K562 (cell line): ENCODE measurements around the gene RAG2. TPM values are rescaled to one million over a fixed set of nuclear protein-coding genes. Genes with fewer than 3 reads are reported as not detected.

Experiments used
- ADNP ChIP-seq: fragments of 200-800 bp; sonication (Bioruptor generic); IDR thresholded peaks from 2 replicates; pipeline ENCODE4 v1.6.1; 2016; ENCODE audit warnings: missing genetic modification characterization, missing compliant biosample characterization
- ARNT ChIP-seq, 2 experiments: fragments of 450-650 bp; IDR thresholded peaks; 2 replicates each; pipeline ENCODE4 v1.6.1; 2016; ENCODE audit warnings: mild to moderate bottlenecking in 1 of 2
- ASH1L ChIP-seq: fragments of 450-650 bp; IDR thresholded peaks from 2 replicates; pipeline ENCODE4 v1.6.1; 2018; ENCODE audit warnings: borderline replicate concordance, mild to moderate bottlenecking, low read depth; ENCODE audit not compliant: partially characterized antibody
- CBX3 ChIP-seq, 2 experiments: IDR thresholded peaks; 1 replicate in 1 of 2; 2 replicates in 1 of 2; pipeline ENCODE4 v1.6.1; 2012; ENCODE audit warnings: inconsistent platforms in 2 of 2, low read length in 2 of 2, borderline replicate concordance in 1 of 2, control low read depth in 1 of 2
- DDX20 ChIP-seq: fragments of 450-650 bp; IDR thresholded peaks from 2 replicates; pipeline ENCODE4 v1.6.1; 2016; ENCODE audit warnings: missing genetic modification characterization, low read depth, mild to moderate bottlenecking, missing compliant biosample characterization, moderate library complexity
- ETV1 ChIP-seq: fragments of 450-650 bp; conservative IDR thresholded peaks from 2 replicates; pipeline ENCODE4 v1.6.1; 2016; ENCODE audit warnings: missing genetic modification characterization, control low read depth, low read depth, missing compliant biosample characterization
- FOXJ2 ChIP-seq: fragments of 200-800 bp; sonication (Bioruptor generic); IDR thresholded peaks from 2 replicates; pipeline ENCODE4 v1.6.1; 2016; ENCODE audit warnings: missing genetic modification characterization, missing compliant biosample characterization
- NFIC ChIP-seq: fragments of 450-650 bp; IDR thresholded peaks from 2 replicates; pipeline ENCODE4 v1.6.1; 2017; ENCODE audit warnings: mild to moderate bottlenecking, inconsistent platforms
- NR4A1 ChIP-seq, 2 experiments: fragments of 250-450 bp in 1 of 2; fragments of 450-650 bp in 1 of 2; sonication (Bioruptor Pico) in 1 of 2; IDR thresholded peaks; 2 replicates each; pipeline versions ENCODE4 v1.4.0 to v1.6.1; 2016 to 2020; ENCODE audit warnings: mild to moderate bottlenecking in 2 of 2, missing compliant biosample characterization in 1 of 2, missing genetic modification characterization in 1 of 2, moderate library complexity in 1 of 2
- PHF20 ChIP-seq: fragments of 450-650 bp; IDR thresholded peaks from 2 replicates; pipeline ENCODE4 v1.6.1; 2018; ENCODE audit not compliant: partially characterized antibody
- SPI1 ChIP-seq: IDR thresholded peaks from 2 replicates; pipeline ENCODE4 v1.6.1; 2011; ENCODE audit warnings: low read depth, low read length, control low read depth, borderline replicate concordance
- ZNF644 ChIP-seq: fragments of 200-800 bp; sonication (Bioruptor generic); IDR thresholded peaks from 2 replicates; pipeline ENCODE4 v1.6.1; 2016; ENCODE audit warnings: low read depth, missing genetic modification characterization, missing compliant biosample characterization
- polyA plus RNA-seq, 8 experiments: library from polyadenylated mRNA; depleted of rRNA in 4 of 8; stranded (reverse) in 5 of 8; unstranded in 3 of 8; fragments of >200 nt; fragmentation: Nextera tagmentation in 2 of 8; fragmentation: Illumina TruSeq in 1 of 8; extraction: Ambion mirVana in 2 of 8; extraction: Trizol in 1 of 8; gene quantifications; 2 replicates each; pipeline versions ENCODE4 v1.2.1 to v1.2.3, GENCODE V29; 2011 to 2014; ENCODE audit warnings: inconsistent platforms in 1 of 8, missing spikeins in 1 of 8
- total RNA-seq, 7 experiments: library from RNA; depleted of rRNA in 6 of 7; stranded (reverse); fragments of >200 nt in 6 of 7; fragmentation: Illumina TruSeq in 2 of 7; extraction: Trizol in 2 of 7; gene quantifications; 2 replicates each; pipeline versions ENCODE4 v1.2.1 to v1.2.3, GENCODE V29; 2011 to 2021; ENCODE audit warnings: low replicate concordance in 1 of 7
- TF ChIP-seq, protein P1 (sequence below): fragments of 250-450 bp; sonication (Bioruptor Pico); IDR thresholded peaks from 2 replicates; pipeline ENCODE4 v1.4.0; 2020; ENCODE audit warnings: mild to moderate bottlenecking
- TF ChIP-seq, protein P2 (sequence below), 2 experiments: fragments of 450-650 bp in 1 of 2; sonication (generic) in 1 of 2; formaldehyde crosslinking in 1 of 2; IDR thresholded peaks; 2 replicates each; pipeline versions ENCODE4 v1.7.1 to v1.9.0; 2016 to 2022; ENCODE audit warnings: inconsistent platforms in 1 of 2, mild to moderate bottlenecking in 1 of 2, missing genetic modification reagents in 1 of 2

RAG2 gene
- total and polyA plus RNA-seq, 9 of the 15 experiments (the other 6 are each of a cell fraction or from before 2014, with no cell fraction given): 0.06 to 2.7 (median 0.26) TPM; not detected in 3

DNA sequence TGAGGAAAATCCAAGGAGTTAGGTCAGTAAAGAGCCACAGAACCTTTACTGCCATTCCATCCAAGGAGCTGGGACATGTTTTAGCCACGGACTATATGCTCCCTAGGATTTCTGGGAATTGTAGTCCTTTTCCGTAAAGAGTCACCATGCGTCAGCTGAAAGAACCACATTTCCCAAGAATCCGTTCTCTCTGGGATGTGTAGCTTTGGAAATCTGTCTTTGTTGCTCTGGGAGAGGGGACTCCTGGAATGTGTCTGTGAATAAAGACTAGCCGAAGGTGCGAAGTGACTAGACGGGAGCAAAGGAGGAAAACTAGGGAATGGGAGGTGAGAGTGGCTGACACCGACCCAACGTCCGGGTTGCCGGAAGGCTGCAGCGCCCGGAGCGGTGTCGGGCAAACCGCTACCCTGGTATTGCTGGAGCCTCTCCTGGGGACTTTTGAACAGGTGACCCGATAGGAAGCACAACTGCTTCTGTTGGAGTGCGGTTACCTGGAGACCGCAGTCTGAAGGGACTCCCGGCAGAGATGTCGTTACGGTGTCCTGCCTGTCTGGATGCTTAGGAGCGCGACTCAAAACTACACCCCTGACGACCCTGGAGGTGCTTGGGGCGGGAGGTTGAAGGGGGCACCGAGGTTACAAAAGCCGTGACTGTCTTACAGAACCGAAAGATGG, 3.6 kb downstream of the RAG2 start, which contains the start of gene IFTAP (continued):
- TF ChIP-seq, protein P1, sequence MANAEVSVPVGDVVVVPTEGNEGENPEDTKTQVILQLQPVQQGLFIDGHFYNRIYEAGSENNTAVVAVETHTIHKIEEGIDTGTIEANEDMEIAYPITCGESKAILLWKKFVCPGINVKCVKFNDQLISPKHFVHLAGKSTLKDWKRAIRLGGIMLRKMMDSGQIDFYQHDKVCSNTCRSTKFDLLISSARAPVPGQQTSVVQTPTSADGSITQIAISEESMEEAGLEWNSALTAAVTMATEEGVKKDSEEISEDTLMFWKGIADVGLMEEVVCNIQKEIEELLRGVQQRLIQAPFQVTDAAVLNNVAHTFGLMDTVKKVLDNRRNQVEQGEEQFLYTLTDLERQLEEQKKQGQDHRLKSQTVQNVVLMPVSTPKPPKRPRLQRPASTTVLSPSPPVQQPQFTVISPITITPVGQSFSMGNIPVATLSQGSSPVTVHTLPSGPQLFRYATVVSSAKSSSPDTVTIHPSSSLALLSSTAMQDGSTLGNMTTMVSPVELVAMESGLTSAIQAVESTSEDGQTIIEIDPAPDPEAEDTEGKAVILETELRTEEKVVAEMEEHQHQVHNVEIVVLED: peak; percentile 55; the same call in 1 of the 2 replicates
- TF ChIP-seq FOXJ2 (tag) (peak; percentile 89), CBX3 (IDR thresholded peaks at IDR 0.05; ENCODE audit: borderline replicate concordance in 1 of 2, low read length in 2 of 2) (peak; percentile 76 to 96), NR4A1 (CRISPR knock-in tag; IDR thresholded peaks at IDR 0.05) (no peak), NR4A1 (tag; IDR thresholded peaks at IDR 0.05) (peak; percentile 78), DDX20 (tag) (peak; percentile 87), SPI1 (no peak), ETV1 (tag) (peak; percentile 35; the same call in 1 of the 2 replicates), NFIC (0 out of 2 replicates have a peak, but pooled peaks have one; percentile 13), ZNF644 (tag) (peak; percentile 95), ASH1L (peak; percentile 61), ADNP (tag) (0 out of 2 replicates have a peak, but pooled peaks have one; percentile 29), ARNT (IDR thresholded peaks at IDR 0.05) (peak in 1 of 2 experiments; percentile 80; a peak in 2 of 4 replicates), PHF20 (peak; percentile 77)
- TF ChIP-seq, protein P2, sequence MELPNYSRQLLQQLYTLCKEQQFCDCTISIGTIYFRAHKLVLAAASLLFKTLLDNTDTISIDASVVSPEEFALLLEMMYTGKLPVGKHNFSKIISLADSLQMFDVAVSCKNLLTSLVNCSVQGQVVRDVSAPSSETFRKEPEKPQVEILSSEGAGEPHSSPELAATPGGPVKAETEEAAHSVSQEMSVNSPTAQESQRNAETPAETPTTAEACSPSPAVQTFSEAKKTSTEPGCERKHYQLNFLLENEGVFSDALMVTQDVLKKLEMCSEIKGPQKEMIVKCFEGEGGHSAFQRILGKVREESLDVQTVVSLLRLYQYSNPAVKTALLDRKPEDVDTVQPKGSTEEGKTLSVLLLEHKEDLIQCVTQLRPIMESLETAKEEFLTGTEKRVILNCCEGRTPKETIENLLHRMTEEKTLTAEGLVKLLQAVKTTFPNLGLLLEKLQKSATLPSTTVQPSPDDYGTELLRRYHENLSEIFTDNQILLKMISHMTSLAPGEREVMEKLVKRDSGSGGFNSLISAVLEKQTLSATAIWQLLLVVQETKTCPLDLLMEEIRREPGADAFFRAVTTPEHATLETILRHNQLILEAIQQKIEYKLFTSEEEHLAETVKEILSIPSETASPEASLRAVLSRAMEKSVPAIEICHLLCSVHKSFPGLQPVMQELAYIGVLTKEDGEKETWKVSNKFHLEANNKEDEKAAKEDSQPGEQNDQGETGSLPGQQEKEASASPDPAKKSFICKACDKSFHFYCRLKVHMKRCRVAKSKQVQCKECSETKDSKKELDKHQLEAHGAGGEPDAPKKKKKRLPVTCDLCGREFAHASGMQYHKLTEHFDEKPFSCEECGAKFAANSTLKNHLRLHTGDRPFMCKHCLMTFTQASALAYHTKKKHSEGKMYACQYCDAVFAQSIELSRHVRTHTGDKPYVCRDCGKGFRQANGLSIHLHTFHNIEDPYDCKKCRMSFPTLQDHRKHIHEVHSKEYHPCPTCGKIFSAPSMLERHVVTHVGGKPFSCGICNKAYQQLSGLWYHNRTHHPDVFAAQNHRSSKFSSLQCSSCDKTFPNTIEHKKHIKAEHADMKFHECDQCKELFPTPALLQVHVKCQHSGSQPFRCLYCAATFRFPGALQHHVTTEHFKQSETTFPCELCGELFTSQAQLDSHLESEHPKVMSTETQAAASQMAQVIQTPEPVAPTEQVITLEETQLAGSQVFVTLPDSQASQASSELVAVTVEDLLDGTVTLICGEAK (IDR thresholded peaks at IDR 0.05): peak; percentile 94
- TF ChIP-seq, protein P2 (CRISPR knock-in tag; IDR thresholded peaks at IDR 0.05): no peak
